ENCODE results near the gene TMEM204.
A peak's percentile ranks its signal among the peaks of the same experiment; 100 is the strongest.

The TMEM204 gene

GRCh38 chr16:1524366-1524765, 9.1 kb upstream of the TMEM204 start:
- peaks cover 13% of the 10 kb centered on the region for H3K36me3 Mint-ChIP-seq (ENCODE audit: low read depth)
- TF ChIP-seq, protein P1, sequence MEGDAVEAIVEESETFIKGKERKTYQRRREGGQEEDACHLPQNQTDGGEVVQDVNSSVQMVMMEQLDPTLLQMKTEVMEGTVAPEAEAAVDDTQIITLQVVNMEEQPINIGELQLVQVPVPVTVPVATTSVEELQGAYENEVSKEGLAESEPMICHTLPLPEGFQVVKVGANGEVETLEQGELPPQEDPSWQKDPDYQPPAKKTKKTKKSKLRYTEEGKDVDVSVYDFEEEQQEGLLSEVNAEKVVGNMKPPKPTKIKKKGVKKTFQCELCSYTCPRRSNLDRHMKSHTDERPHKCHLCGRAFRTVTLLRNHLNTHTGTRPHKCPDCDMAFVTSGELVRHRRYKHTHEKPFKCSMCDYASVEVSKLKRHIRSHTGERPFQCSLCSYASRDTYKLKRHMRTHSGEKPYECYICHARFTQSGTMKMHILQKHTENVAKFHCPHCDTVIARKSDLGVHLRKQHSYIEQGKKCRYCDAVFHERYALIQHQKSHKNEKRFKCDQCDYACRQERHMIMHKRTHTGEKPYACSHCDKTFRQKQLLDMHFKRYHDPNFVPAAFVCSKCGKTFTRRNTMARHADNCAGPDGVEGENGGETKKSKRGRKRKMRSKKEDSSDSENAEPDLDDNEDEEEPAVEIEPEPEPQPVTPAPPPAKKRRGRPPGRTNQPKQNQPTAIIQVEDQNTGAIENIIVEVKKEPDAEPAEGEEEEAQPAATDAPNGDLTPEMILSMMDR (IDR thresholded peaks at IDR 0.05) = no peak
- no peak overlapping the region for H3K27ac Mint-ChIP-seq
- H3K9me3 Mint-ChIP-seq = no peaks in the 10 kb centered on the region
- no peaks in the 10 kb centered on the region for H3K27me3 Mint-ChIP-seq (ENCODE audit: low read depth, poor library complexity)
- no peak for DNase-seq
- peaks cover 4% of the 10 kb centered on the region for H3K4me1 Mint-ChIP-seq
- no peak overlapping the region for H3K4me3 Mint-ChIP-seq

DNA sequence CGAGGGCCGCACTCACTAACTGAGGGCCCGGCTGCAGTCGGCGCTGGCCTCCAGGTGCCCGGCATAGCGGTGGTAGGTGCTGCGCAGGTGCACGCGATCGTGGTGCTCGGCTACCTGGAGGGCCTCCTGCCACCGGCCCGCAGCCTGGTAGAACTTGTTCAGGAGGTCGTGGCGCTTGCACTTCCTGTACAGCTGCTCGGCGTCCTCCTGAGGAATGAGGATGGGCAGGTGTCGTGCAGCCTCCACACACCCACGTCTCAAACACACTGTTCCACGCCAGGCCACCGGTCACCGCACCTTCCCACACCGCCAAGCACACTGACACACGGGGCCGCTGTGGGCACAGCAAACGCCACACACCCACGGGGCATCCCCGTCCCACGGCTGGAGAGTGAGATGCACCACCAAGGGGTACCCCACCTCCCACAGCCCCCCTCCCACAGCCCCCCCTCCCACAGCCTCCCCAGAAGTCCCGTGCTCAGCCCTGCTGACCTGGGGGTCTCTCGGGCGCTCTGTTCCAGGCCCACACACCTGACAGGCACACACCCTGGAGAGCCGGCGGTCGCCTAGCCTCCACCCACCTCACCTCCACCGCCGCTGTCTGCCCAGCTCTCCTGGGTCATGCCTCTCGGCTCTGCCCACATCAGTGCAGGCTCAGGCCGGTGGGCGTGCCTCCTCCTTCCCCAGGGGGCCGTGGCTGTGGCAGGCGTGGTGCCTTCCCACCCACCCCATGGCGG, 7.4 kb upstream of the TMEM204 start:
- Mint-ChIP-seq H3K36me3 (ENCODE audit: low read depth) (peaks cover 13% of the 10 kb centered on the region), H3K9me3 (no peaks in the 10 kb centered on the region), H3K27me3 (ENCODE audit: low read depth, poor library complexity) (peaks cover 4% of the 10 kb centered on the region), H3K4me3 (no peak overlapping the region), H3K4me1 (peaks cover 6% of the 10 kb centered on the region), H3K27ac (no peak overlapping the region)
- TF ChIP-seq, protein P1 (IDR thresholded peaks at IDR 0.05) = no peak
- no peak for DNase-seq

DNA sequence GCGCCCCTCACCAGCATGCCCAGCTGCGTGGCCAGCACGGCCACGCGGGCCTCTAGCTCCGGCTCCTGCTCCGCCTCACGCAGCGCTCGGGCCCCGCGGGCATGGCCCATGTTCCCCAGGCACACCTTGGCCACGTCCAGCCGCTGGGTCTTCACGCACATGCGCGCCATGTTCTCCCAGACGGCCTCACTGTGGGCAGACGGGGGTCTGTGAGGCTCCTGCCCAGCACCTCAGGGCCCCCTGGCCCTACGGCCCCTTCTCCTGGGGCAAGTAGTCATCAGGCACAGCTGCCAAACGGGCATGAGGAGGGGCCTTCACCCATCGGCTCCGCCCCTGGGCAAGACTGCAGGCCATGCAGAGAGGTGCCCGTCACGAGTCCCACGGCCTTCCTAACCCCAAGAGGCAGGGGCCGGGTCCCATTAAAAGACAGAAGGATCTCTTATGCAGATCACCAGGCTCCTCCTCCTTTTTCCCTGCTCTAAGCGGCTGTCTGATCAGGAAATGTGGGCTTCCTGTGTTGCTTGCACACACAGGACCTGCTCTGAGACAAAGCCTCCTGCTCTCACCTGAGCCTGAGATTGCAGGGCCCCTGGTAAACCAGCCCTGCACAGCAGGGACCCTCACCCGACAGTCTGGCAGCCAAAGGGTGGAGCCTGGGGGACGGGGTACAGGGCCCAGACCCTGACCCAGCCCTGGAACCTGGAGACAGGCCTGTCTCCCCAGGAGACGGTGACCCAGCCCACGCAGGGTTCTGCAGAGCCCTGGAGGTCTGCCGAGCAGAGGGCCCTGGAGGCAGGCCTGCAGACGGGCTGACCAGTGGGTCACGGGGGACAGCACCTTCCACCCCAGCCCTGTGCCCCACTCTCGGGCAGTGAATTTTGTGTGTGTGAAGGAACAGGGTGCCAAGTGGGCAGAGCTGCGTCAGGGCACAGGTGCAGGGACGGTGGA, 6.6 kb upstream of the TMEM204 start:
- H3K27ac Mint-ChIP-seq = no peak overlapping the region
- no peak for DNase-seq
- peaks cover 9% of the 10 kb centered on the region for H3K4me1 Mint-ChIP-seq
- H3K27me3 Mint-ChIP-seq (ENCODE audit: low read depth, poor library complexity) = peaks cover 9% of the 10 kb centered on the region
- H3K36me3 Mint-ChIP-seq (ENCODE audit: low read depth) = peaks cover 13% of the 10 kb centered on the region
- no peak overlapping the region for H3K4me3 Mint-ChIP-seq
- no peaks in the 10 kb centered on the region for H3K9me3 Mint-ChIP-seq
- TF ChIP-seq, protein P1 (IDR thresholded peaks at IDR 0.05) = no peak

DNA sequence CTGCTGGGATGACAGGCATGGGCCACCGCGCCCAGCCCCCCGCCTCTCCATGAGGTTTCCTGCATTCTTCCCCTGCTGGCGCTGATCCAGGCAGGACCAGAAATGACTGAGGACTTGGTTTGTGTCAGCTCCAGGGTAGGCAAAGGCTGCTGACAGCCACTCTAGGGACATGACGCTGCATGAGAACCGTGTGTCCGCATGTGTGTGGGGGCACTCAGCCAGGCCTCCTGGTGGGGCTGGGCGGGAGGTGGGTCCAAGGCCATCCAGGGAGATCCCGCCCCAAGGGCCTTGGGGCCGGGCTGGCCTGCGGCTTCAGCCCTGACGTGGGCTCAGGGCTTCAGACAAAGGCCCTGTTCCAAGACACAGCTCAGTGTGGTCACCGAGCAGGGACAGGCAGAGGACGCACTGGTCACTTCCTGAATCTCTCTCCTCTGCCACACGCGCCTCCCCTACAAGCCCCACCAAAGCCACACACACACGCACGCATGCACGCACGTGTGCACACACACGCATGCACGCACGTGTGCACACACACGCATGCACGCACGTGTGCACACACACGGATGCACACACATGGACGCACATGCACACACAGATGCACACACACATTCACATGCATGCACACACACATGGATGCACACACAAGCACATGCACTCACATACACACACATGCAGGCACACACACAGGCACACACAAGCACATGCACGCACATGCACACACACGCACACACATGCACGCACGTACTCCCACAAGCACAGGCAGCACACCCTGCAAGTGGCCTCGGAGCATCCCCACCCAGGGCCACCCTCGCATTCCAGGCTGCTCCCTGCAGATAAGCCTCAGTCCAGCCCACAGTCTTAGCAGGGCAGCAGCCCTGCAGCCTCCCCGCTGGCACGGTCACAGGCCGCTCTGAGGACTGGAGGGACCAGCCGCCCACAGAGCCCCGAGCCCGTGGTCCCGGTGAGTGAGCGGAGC, 5.3 kb upstream of the TMEM204 start:
- Mint-ChIP-seq H3K27ac (peak overlapping the region; percentile 87), H3K36me3 (ENCODE audit: low read depth) (peaks cover 8% of the 10 kb centered on the region), H3K9me3 (no peaks in the 10 kb centered on the region), H3K4me1 (peaks cover 9% of the 10 kb centered on the region), H3K4me3 (no peak overlapping the region), H3K27me3 (ENCODE audit: low read depth, poor library complexity) (peaks cover 9% of the 10 kb centered on the region)
- no peak for DNase-seq
- TF ChIP-seq, protein P1 (IDR thresholded peaks at IDR 0.05) = no peak

- H3K9me3 Mint-ChIP-seq = no peaks in the 10 kb centered on the region
- TF ChIP-seq, protein P1 (IDR thresholded peaks at IDR 0.05) = no peak
- H3K36me3 Mint-ChIP-seq (ENCODE audit: low read depth) = peaks cover 1% of the 10 kb centered on the region
- H3K4me1 Mint-ChIP-seq = peaks cover 9% of the 10 kb centered on the region
- H3K4me3 Mint-ChIP-seq = no peak overlapping the region
- no peak for DNase-seq
- peak overlapping the region; percentile 80 for H3K27ac Mint-ChIP-seq
- H3K27me3 Mint-ChIP-seq (ENCODE audit: low read depth, poor library complexity) = peaks cover 9% of the 10 kb centered on the region
Measured at GRCh38 chr16:1528921-1529537, 4.4 kb upstream of the TMEM204 start.
